HepG2 (cell line): ENCODE data around the gene KEL. TPM values are rescaled to one million over a fixed set of nuclear protein-coding genes. Genes with fewer than 3 reads are reported as not detected.

ENCODE experiments used
- ATAC-seq: fragments of 200-7000 bp; cut with Tn5 transposase; 3 replicates; pipeline ENCODE4 v1.9.1; 2020; ENCODE audit warnings: mild to moderate bottlenecking, moderate library complexity
- BruUV-seq: library from RNA; stranded (reverse); fragments of 400-500 nt; replicated peaks from 2 replicates; lab custom pipeline; 2021; lab: Mats Ljungman, UMichigan
- CTCF ChIA-PET: fragments of 300-600 bp; formaldehyde crosslinking; extraction: SDS; loops from one replicate; lab custom pipeline; 2021; ENCODE audit warnings: low total read pairs, inconsistent platforms, low intra/inter-chr PET ratio; lab: Yijun Ruan, JAX
- POLR2A ChIA-PET: fragments of 350-600 bp; sonication (Branson Sonifier 250); formaldehyde crosslinking; loops from one replicate; lab custom pipeline; 2020; ENCODE audit warnings: antibody characterized with exemption, inconsistent platforms; lab: Yijun Ruan, JAX
- DNase-seq: peaks from one replicate; pipeline ENCODE4 v3.0.0-alpha.2; 2015; ENCODE audit warnings: low spot score
- FAIRE-seq: peaks from 3 replicates; lab custom pipeline; 2011; peaks lifted over from hg19 to GRCh38; lab: Jason Lieb, UNC
- H2AFZ ChIP-seq: one replicate; pipeline ENCODE4 v1.6.1; 2011; ENCODE audit warnings: low read length, inconsistent platforms
- H3K27ac ChIP-seq: fragments of 300-600 bp; 3 replicates; pipeline ENCODE4 v1.8.0; 2011; ENCODE audit warnings: mixed run types, mild to moderate bottlenecking, mixed read lengths, low read length, inconsistent platforms; ENCODE audit not compliant: insufficient read depth; ENCODE audit errors: extremely low read length
- H3K27me3 ChIP-seq, 2 experiments: fragments of 200-600 bp in 1 of 2; 2 replicates in 1 of 2; 3 replicates in 1 of 2; pipeline versions ENCODE4 v1.6.0 to v1.8.0; 2011; ENCODE audit warnings: low read length in 2 of 2, mild to moderate bottlenecking in 2 of 2, moderate library complexity in 2 of 2, inconsistent platforms in 1 of 2; ENCODE audit not compliant: insufficient read depth in 2 of 2, control insufficient read depth in 1 of 2
- H3K36me3 ChIP-seq, 2 experiments: fragments of 200-600 bp in 1 of 2; replicated peaks in 1 of 2; 2 replicates in 1 of 2; 3 replicates in 1 of 2; pipeline versions ENCODE4 v1.5.1 to v1.8.0; 2011; ENCODE audit warnings: low read length in 2 of 2, inconsistent platforms in 1 of 2; ENCODE audit not compliant: insufficient read depth in 2 of 2, control insufficient read depth in 1 of 2
- H3K4me1 ChIP-seq: 2 replicates; pipeline ENCODE4 v1.5.1; 2012; ENCODE audit warnings: low read length, inconsistent platforms; ENCODE audit not compliant: insufficient read depth
- H3K4me2 ChIP-seq: 2 replicates; pipeline ENCODE4 v1.6.0; 2011; ENCODE audit warnings: low read depth, low read length, inconsistent platforms
- H3K4me3 ChIP-seq, 3 experiments: fragments of 200-600 bp in 1 of 3; sonication (generic), shearing (Covaris generic) in 1 of 3; replicated peaks in 1 of 3; 2 replicates each; pipeline ENCODE4 v1.5.1; 2011 to 2016; ENCODE audit warnings: low read length in 3 of 3, inconsistent platforms in 2 of 3, low read depth in 2 of 3, mild to moderate bottlenecking in 2 of 3, control low read depth in 1 of 3, mixed read lengths in 1 of 3; ENCODE audit not compliant: insufficient read depth in 1 of 3
- H3K79me2 ChIP-seq: one replicate; pipeline ENCODE4 v1.6.1; 2011; ENCODE audit warnings: low read length, inconsistent platforms; ENCODE audit not compliant: insufficient read depth
- H3K9ac ChIP-seq: 2 replicates; pipeline ENCODE4 v1.6.0; 2011; ENCODE audit warnings: mild to moderate bottlenecking, low read depth, low read length, inconsistent platforms; ENCODE audit not compliant: insufficient read depth
- H3K9me3 ChIP-seq: 2 replicates; pipeline ENCODE4 v1.5.1; 2012; ENCODE audit warnings: mild to moderate bottlenecking, low read length
- H4K20me1 ChIP-seq: 2 replicates; pipeline ENCODE4 v1.6.0; 2011; ENCODE audit warnings: inconsistent platforms, mild to moderate bottlenecking, low read length, moderate library complexity; ENCODE audit not compliant: insufficient read depth
- CREB1 ChIP-seq, 2 experiments: fragments of 450-650 bp in 1 of 2; IDR thresholded peaks; 2 replicates each; pipeline ENCODE4 v1.6.1; 2016 to 2017; ENCODE audit warnings: control low read depth in 1 of 2, mild to moderate bottlenecking in 1 of 2, missing compliant biosample characterization in 1 of 2, missing genetic modification characterization in 1 of 2
- ELF4 ChIP-seq: sonication (generic); formaldehyde crosslinking; IDR thresholded peaks from 2 replicates; pipeline ENCODE4 v1.5.0; 2020; ENCODE audit warnings: missing genetic modification reagents, mild to moderate bottlenecking, moderate library complexity, borderline replicate concordance
- PAF1 ChIP-seq: IDR thresholded peaks from 2 replicates; pipeline ENCODE4 v1.6.1; 2016; ENCODE audit warnings: missing genetic modification reagents, missing compliant biosample characterization
- ZNF335 ChIP-seq: sonication (generic); formaldehyde crosslinking; IDR thresholded peaks from 2 replicates; pipeline ENCODE4 v1.4.0; 2020; ENCODE audit warnings: missing genetic modification reagents
- ZNF570 ChIP-seq: sonication (generic); formaldehyde crosslinking; IDR thresholded peaks from 2 replicates; pipeline ENCODE4 v1.4.0; 2020; ENCODE audit warnings: mild to moderate bottlenecking, missing genetic modification reagents, borderline replicate concordance
- WGBS: methylation state at CpG from one replicate; pipeline ENCODE4 v1.1.6; 2017; ENCODE audit warnings: low lambda C conversion rate; 5-methylcytosine and 5-hydroxymethylcytosine counted together
- in situ Hi-C: cut with HindIII; loops from 2 replicates; pipeline ENCODE4 v1.10.0; 2017; ENCODE audit warnings: low pct_unique_long_range_greater_than_20kb; ENCODE audit not compliant: extremely low pct_ligation_motif_present
- intact Hi-C: fragments of 100-400 bp; cut with micrococcal nuclease; formaldehyde crosslinking; loops from one replicate; pipeline ENCODE4 v1.10.0; 2022; ENCODE audit not compliant: unreplicated experiment
- polyA plus RNA-seq, 8 experiments: library from polyadenylated mRNA; depleted of rRNA in 3 of 8; stranded (reverse) in 7 of 8; unstranded in 1 of 8; fragments of >200 nt; fragmentation: Illumina TruSeq in 4 of 8; extraction: Trizol in 4 of 8; gene quantifications; 2 replicates each; pipeline versions ENCODE4 v1.2.1 to v1.2.3, GENCODE V29; 2011 to 2016; ENCODE audit warnings: low read depth in 4 of 8, missing spikeins in 1 of 8, mixed read lengths in 1 of 8; ENCODE audit not compliant: insufficient read depth in 1 of 8
- total RNA-seq, 5 experiments: library from RNA; depleted of rRNA; stranded (reverse); fragments of >200 nt; fragmentation: Illumina TruSeq; extraction: Trizol; gene quantifications; 2 replicates each; pipeline ENCODE4 v1.2.3, GENCODE V29; 2016; ENCODE audit warnings: low read depth in 1 of 5

KEL gene
- total and polyA plus RNA-seq, 2 of the 13 experiments (the other 11 are each of a cell fraction or from before 2014, with no cell fraction given): 0.03 TPM; not detected in 1

DNA sequence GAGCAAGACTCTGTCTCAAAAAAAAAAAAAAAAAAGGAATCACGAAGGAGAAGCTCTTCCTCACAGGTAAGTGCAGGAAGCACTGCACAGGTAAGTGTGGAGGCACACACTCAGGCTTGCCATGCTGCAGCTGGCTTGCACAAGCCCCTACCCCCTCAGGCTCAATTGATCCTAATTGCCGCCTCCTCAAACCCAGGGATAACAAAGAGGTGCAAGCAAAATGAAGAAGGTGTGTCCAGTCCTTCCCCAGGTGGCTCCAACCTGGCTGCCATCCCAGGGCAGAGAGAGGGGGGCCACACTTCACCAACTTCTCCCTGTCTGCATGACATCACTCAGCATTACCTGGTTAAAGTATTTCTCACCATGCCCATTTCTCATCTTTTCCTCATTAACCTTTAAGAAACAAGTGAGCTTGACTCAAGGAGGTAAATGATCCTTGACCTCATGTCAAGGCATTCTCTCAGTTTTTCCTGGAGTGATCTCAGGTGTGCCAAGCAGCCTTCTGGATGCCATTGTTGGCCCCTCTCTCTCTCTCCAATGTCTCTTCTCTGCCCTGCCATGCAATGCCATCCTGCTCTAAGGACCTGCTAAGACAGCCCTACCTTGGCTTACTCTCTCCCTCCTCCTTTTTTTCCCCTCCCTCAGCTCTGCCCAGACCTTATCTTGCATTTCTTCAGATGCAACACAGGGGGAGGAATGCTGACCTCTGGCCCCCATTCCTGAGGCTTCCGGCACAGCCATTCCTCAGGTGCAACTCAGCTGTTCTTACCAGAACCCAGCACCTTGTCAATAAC is 63.6 kb downstream of the KEL start:
- Histone ChIP-seq H3K36me3 (no peaks in the 10 kb centered on the region), H3K9ac (no peak overlapping the region), H3K4me1 (no peaks in the 10 kb centered on the region), H2AFZ (no peak overlapping the region), H3K4me3 (no peak overlapping the region), H4K20me1 (no peaks in the 10 kb centered on the region), H3K27me3 (no peaks in the 10 kb centered on the region; a peak in 1 of 5 replicates), H3K4me2 (no peak overlapping the region), H3K9me3 (no peaks in the 10 kb centered on the region), H3K27ac (no peak overlapping the region), H3K79me2 (no peaks in the 10 kb centered on the region)
- FAIRE-seq: no peak
- in situ Hi-C loops: no loop called here
- no peak for ATAC-seq
- ChIA-PET POLR2A (no interaction called here), CTCF (no interaction called here)
- TF ChIP-seq ZNF570 (CRISPR knock-in tag) (no peak), PAF1 (no peak), ELF4 (CRISPR knock-in tag) (no peak)
- no peak for DNase-seq
- intact Hi-C loops: no loop called here
- BruUV-seq: no TSS peak
- WGBS: 1% methylated on average over 3 of the region's 3 CpGs

DNA sequence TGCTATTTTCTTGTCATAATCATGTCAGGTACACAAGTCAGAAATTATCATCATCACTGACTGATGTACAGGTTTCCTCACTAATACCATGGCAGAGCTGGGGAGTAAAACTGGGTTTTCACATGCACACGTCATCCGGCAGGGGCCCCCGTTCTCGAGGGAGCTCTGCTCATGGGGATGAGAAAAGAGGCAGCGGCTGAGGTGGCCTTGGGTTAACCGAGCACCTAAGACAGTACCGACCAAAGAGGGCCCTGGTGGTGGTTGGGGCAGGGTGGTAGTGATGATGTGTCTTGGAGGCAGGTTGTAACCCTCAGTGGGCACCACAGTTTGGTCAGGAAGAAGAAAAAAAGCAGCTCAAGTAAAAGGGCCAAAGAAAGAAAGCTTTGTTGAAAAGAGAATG is 64.5 kb downstream of the KEL start:
- DNase-seq (no peak), ATAC-seq (no peak), FAIRE-seq (no peak)
- in situ Hi-C loops: no loop called here
- ChIA-PET CTCF (no interaction called here), POLR2A (no interaction called here)
- no peaks in the 10 kb centered on the region for H3K79me2 ChIP-seq
- H4K20me1 ChIP-seq: no peaks in the 10 kb centered on the region
- intact Hi-C loops: no loop called here
- no peaks in the 10 kb centered on the region for H3K4me1 ChIP-seq
- no peak overlapping the region for H3K9ac ChIP-seq
- no peaks in the 10 kb centered on the region for H3K9me3 ChIP-seq
- H3K36me3 ChIP-seq: no peaks in the 10 kb centered on the region
- no peaks in the 10 kb centered on the region; a peak in 1 of 5 replicates for H3K27me3 ChIP-seq
- no peak overlapping the region for H2AFZ ChIP-seq
- BruUV-seq: no TSS peak
- H3K4me3 ChIP-seq: no peak overlapping the region
- WGBS: 8% methylated on average over 7 of the region's 7 CpGs
- H3K27ac ChIP-seq: no peak overlapping the region
- no peak for TF ChIP-seq ZNF335
- TF ChIP-seq CREB1 (IDR thresholded peaks at IDR 0.05): peak; percentile 10; the same call in 1 of the 2 replicates
- TF ChIP-seq CREB1 (CRISPR knock-in tag; IDR thresholded peaks at IDR 0.05): no peak
- TF ChIP-seq, all 625 proteins: peak for 1
- H3K4me2 ChIP-seq: no peak overlapping the region
